Kidney (tissue), 14 donors: ENCODE results near the gene LRFN4. TPM values are rescaled to one million over a fixed set of nuclear protein-coding genes. Genes with fewer than 3 reads are reported as not detected.

ENCODE experiments used
- DNase-seq, 5 donors: peaks; one replicate each; pipeline ENCODE4 v3.0.0-alpha.2; 2013 to 2020
- FAIRE-seq: peaks from 2 replicates; lab custom pipeline; 2012; peaks lifted over from hg19 to GRCh38; lab: Jason Lieb, UNC
- H3K27ac ChIP-seq, 2 donors: one replicate each; pipeline ENCODE4 v1.7.0; 2013; ENCODE audit warnings: low read depth in 2 of 2, low read length in 2 of 2, inconsistent platforms in 1 of 2
- H3K27me3 ChIP-seq: one replicate; pipeline ENCODE4 v1.7.1; 2013; ENCODE audit warnings: low read length, inconsistent platforms; ENCODE audit not compliant: control insufficient read depth, insufficient read depth
- H3K36me3 ChIP-seq, 3 donors: one replicate each; pipeline versions ENCODE4 v1.7.0 to v1.7.1; 2013; ENCODE audit warnings: low read length in 3 of 3, control low read depth in 1 of 3, inconsistent platforms in 1 of 3; ENCODE audit not compliant: insufficient read depth in 3 of 3, control insufficient read depth in 2 of 3
- H3K4me1 ChIP-seq, 3 donors: one replicate each; pipeline versions ENCODE4 v1.7.0 to v1.7.1; 2013; ENCODE audit warnings: low read length in 3 of 3, inconsistent platforms in 1 of 3, low read depth in 1 of 3; ENCODE audit not compliant: control insufficient read depth in 2 of 3, insufficient read depth in 2 of 3
- H3K4me3 ChIP-seq, 3 donors: one replicate each; pipeline versions ENCODE4 v1.7.0 to v1.8.1; 2013; ENCODE audit warnings: low read length in 3 of 3, control low read depth in 1 of 3, inconsistent platforms in 1 of 3
- H3K9ac ChIP-seq, 3 donors: one replicate each; pipeline versions ENCODE4 v1.7.0 to v1.7.1; 2013; ENCODE audit warnings: low read length in 3 of 3, control low read depth in 1 of 3, inconsistent platforms in 1 of 3
- H3K9me3 ChIP-seq, 3 donors: one replicate each; pipeline versions ENCODE4 v1.7.0 to v1.7.1; 2013; ENCODE audit warnings: low read length in 3 of 3, control low read depth in 1 of 3, inconsistent platforms in 1 of 3; ENCODE audit not compliant: control insufficient read depth in 2 of 3, insufficient read depth in 1 of 3
- intact Hi-C: fragments of 100-400 bp; cut with DNase I; formaldehyde crosslinking; loops from one replicate; pipeline ENCODE4 v1.11.1; 2022
- polyA plus RNA-seq: library from polyadenylated mRNA; stranded (reverse); fragments of 350-450 nt; fragmentation: Illumina TruSeq; extraction: RNeasy Lipid Tissue Mini Kit (QIAGEN cat#74804); gene quantifications from one replicate; pipeline ENCODE4 v1.2.3, GENCODE V29; 2014; ENCODE audit warnings: low read depth, low replicate concordance; ENCODE audit not compliant: insufficient read depth
- total RNA-seq: library from RNA; stranded (reverse); fragmentation: NEBNext Ultra II Directional; extraction: Animal tissue kit (Norgen Biotek cat#: 25700); gene quantifications from one replicate; pipeline ENCODE4 v1.2.1, GENCODE V29; 2021
- TF ChIP-seq, protein P1 (sequence below): IDR thresholded peaks from 3 replicates; pipeline ENCODE4 v1.5.1; 2012; ENCODE audit warnings: mild to moderate bottlenecking, moderate library complexity, borderline replicate concordance; ENCODE audit not compliant: insufficient read depth; ENCODE audit errors: extremely low read depth
- donor health status: control.
- donor health status: control.
- donor health status: control.
- donor health status: control.
- donor health status: control.
- donor health status: DM: yes; HTN: yes; CAD: no.
- donor health status: Normal renal cell carcinoma (clear cell type).

LRFN4 gene
- total and polyA plus RNA-seq, 2 donors from 2014 or later: 6.8 to 22.3 TPM

DNA sequence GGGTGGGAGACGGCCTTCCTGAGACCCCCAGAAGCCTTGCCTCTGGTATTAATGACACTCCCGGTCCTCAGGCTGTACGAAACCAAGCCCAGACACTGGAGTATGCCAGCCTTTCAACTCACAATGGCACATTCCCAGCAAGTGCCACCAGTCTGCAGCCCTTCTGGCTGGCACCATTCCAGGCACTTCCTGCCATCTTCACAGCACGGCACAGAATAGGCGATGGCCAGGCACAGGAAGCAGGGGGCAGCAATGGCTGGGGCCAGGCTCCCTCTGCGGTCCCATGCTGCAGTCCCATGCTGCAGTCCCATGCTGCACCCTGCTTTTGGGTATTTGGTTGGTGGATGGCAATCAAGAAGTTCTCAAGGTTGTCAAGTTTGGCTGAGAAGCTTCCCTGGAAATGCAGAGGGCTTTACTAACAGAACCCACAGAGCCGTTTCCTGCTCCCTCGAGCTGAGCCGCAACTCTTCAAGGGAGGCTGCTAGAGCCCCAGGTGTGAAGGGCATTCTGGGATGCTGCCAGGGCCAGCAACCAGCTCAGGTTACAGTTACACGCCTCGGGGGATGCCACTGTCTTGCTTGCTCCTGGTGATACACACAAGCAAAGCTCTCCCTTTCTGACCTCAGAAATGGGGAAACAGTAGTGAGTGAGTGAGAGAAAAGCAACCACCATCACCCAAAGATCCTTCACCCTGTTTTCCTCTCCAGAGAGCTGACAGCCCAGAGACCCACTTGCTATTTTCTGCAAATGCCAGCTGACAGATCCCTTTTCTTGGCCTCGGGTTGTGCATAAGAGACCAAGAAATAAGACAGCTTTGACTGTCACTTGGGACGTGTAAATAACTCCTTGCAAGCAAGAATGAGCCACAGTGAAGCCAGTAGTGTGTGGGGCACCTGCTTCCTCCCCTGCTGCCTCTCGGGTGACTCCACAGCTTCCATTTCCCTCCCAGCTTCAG is 23.9 kb downstream of the LRFN4 start:
- DNase-seq: peak in 4 of 5 donors; percentile 76 to 88 (median 82)
- H3K4me3 ChIP-seq: no peak overlapping the region
- H3K4me1 ChIP-seq: peaks cover 0 to 8% (median 5%) of the 10 kb centered on the region in 3 donors
- H3K9me3 ChIP-seq: no peaks in the 10 kb centered on the region
- H3K27ac ChIP-seq: no peak overlapping the region
- TF ChIP-seq, protein P1, sequence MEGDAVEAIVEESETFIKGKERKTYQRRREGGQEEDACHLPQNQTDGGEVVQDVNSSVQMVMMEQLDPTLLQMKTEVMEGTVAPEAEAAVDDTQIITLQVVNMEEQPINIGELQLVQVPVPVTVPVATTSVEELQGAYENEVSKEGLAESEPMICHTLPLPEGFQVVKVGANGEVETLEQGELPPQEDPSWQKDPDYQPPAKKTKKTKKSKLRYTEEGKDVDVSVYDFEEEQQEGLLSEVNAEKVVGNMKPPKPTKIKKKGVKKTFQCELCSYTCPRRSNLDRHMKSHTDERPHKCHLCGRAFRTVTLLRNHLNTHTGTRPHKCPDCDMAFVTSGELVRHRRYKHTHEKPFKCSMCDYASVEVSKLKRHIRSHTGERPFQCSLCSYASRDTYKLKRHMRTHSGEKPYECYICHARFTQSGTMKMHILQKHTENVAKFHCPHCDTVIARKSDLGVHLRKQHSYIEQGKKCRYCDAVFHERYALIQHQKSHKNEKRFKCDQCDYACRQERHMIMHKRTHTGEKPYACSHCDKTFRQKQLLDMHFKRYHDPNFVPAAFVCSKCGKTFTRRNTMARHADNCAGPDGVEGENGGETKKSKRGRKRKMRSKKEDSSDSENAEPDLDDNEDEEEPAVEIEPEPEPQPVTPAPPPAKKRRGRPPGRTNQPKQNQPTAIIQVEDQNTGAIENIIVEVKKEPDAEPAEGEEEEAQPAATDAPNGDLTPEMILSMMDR: no peak
- intact Hi-C loops: no loop called here
- H3K9ac ChIP-seq: no peak overlapping the region
- no peaks in the 10 kb centered on the region for H3K36me3 ChIP-seq
- FAIRE-seq: no peak
- H3K27me3 ChIP-seq: no peaks in the 10 kb centered on the region

DNA sequence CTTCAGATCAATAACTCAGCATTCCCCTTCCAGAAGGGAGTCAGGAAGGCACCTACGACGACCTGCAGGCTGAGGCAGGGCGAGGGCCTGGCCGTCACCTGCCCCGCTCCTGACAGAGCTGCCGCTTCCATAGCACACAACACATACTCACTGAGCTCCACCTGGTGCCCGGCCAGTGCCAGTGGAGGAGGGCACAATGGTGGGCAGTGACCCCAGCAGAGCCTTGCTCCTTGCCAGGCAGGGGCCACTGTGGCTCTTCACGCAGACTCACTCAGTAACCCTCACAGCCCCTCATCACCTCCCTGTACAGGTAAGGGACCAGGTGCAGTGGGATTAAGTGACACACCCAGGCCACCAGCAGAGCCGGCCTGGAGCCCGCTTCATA is 24.6 kb downstream of the LRFN4 start:
- H3K27ac ChIP-seq: no peak overlapping the region
- no peaks in the 10 kb centered on the region for H3K27me3 ChIP-seq
- intact Hi-C loops: no loop called here
- peak in 1 of 5 donors; percentile 55 for DNase-seq
- H3K4me3 ChIP-seq: no peak overlapping the region
- H3K4me1 ChIP-seq: peaks cover 0 to 8% (median 4%) of the 10 kb centered on the region in 3 donors
- no peaks in the 10 kb centered on the region for H3K9me3 ChIP-seq
- TF ChIP-seq, protein P1: no peak
- H3K9ac ChIP-seq: no peak overlapping the region
- no peak for FAIRE-seq
- no peaks in the 10 kb centered on the region for H3K36me3 ChIP-seq

DNA sequence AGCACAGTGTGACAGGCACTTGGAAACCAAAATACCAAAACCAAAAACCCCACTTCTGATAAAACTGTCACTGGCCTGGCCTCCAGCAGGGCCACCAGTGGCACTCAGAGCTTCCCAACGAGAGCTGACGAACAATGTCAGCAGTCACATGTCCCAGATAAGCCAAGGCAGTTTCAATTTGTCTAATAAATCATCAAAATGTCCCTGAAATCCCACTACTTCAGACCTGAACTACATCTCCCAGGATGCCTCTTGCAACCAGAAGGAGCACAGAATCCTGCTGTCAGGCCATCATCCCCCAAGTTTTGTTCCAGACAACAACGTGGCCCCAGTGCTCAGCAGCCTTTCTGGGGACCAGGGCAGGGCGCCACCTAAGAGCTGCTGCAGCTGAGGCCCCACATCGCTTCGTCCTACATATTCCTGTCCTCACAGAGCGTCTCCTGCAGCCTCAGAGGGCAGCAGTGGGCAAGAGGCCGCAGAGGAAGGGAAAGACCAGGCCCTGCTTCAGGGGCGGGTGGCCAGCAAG is 25.1 kb downstream of the LRFN4 start:
- peak in 1 of 5 donors; percentile 40 for DNase-seq
- H3K9ac ChIP-seq: no peak overlapping the region
- TF ChIP-seq, protein P1: no peak
- no peak for FAIRE-seq
- H3K36me3 ChIP-seq: no peaks in the 10 kb centered on the region
- no peak overlapping the region for H3K27ac ChIP-seq
- no peaks in the 10 kb centered on the region for H3K27me3 ChIP-seq
- H3K4me1 ChIP-seq: peaks cover 0 to 11% (median 0%) of the 10 kb centered on the region in 3 donors
- no peaks in the 10 kb centered on the region for H3K9me3 ChIP-seq
- intact Hi-C loops: no loop called here
- no peak overlapping the region for H3K4me3 ChIP-seq
